Activated T-cell treated with anti-CD3 and anti-CD28 coated beads, Interleukin-2, amount 50 U/mL, for 4 hours (primary cell): ENCODE measurements around the gene CSMD2. TPM values are rescaled to one million over a fixed set of nuclear protein-coding genes. Genes with fewer than 3 reads are reported as not detected.

Source experiments
- ATAC-seq, 2 donors: fragments of 200-7000 bp; cut with Tn5 transposase; one replicate each; pipeline ENCODE4 v1.10.0; 2021
- DNase-seq: peaks from one replicate; pipeline ENCODE4 v3.0.0-alpha.2; 2020
- H3K27me3 Mint-ChIP-seq: one replicate; pipeline ENCODE4 v1.8.0; 2021; ENCODE audit warnings: low read depth, mixed read lengths
- H3K36me3 Mint-ChIP-seq: one replicate; pipeline ENCODE4 v1.8.0; 2022; ENCODE audit warnings: mixed read lengths; ENCODE audit not compliant: insufficient read depth
- H3K4me1 Mint-ChIP-seq: one replicate; pipeline ENCODE4 v1.8.0; 2021; ENCODE audit warnings: low read depth, mixed read lengths
- H3K4me3 Mint-ChIP-seq: one replicate; pipeline ENCODE4 v1.8.0; 2021; ENCODE audit warnings: mild to moderate bottlenecking, moderate library complexity, mixed read lengths
- H3K9me3 Mint-ChIP-seq: one replicate; pipeline ENCODE4 v1.8.0; 2021; ENCODE audit warnings: mixed read lengths
- total RNA-seq, 3 donors: library from RNA; stranded (reverse); gene quantifications; one replicate each; pipeline ENCODE4 v1.2.1, GENCODE V29; 2021

The CSMD2 gene
- total RNA-seq, 3 donors from 2014 or later, result not detected

GRCh38 chr1:33872683-33873082, 292.3 kb downstream of the CSMD2 start:
- Mint-ChIP-seq H3K27me3 (peaks cover 9% of the 10 kb centered on the region), H3K36me3 (no peaks in the 10 kb centered on the region), H3K4me3 (no peak overlapping the region), H3K4me1 (no peaks in the 10 kb centered on the region), H3K9me3 (no peaks in the 10 kb centered on the region)
- DNase-seq (no peak), ATAC-seq (peak in 1 of 2 donors; percentile 10)

- peak; percentile 38 to 43 for ATAC-seq
- H3K27me3 Mint-ChIP-seq, result peaks cover 9% of the 10 kb centered on the region
- no peaks in the 10 kb centered on the region for H3K4me1 Mint-ChIP-seq
- DNase-seq, result no peak
- no peaks in the 10 kb centered on the region for H3K36me3 Mint-ChIP-seq
- no peak overlapping the region for H3K4me3 Mint-ChIP-seq
- no peaks in the 10 kb centered on the region for H3K9me3 Mint-ChIP-seq
These were observed 292.8 kb downstream of the CSMD2 start for GRCh38 chr1:33872275-33872674.

DNA sequence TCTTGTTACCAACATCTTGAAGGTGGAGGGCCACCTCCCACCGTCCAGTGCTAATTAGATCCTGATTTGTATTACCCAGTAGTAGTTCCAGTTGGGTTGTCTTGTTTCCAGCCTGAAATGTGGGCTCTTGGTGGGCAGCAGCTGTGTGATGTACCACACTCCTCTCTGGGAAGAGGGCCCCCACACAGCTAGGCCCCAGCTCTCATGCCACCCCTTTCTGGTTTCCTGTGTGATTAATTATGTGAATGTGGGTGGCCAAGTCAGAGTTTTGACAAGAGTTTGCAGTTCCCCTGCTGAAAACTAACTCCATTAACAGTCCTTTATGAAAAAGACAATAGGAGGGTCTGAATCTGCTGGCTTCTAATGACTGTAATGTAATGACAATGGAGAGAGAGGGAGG, 297.3 kb downstream of the CSMD2 start:
- Mint-ChIP-seq H3K9me3 (no peaks in the 10 kb centered on the region), H3K27me3 (peaks cover 3% of the 10 kb centered on the region), H3K36me3 (no peaks in the 10 kb centered on the region), H3K4me1 (no peaks in the 10 kb centered on the region), H3K4me3 (no peak overlapping the region)
- ATAC-seq (no peak), DNase-seq (no peak)

GRCh38 chr1:33866281-33866680, 298.7 kb downstream of the CSMD2 start:
- no peak overlapping the region for H3K4me3 Mint-ChIP-seq
- DNase-seq (no peak), ATAC-seq (no peak)
- H3K4me1 Mint-ChIP-seq, result no peaks in the 10 kb centered on the region
- H3K9me3 Mint-ChIP-seq, result no peaks in the 10 kb centered on the region
- peaks cover 3% of the 10 kb centered on the region for H3K27me3 Mint-ChIP-seq
- H3K36me3 Mint-ChIP-seq, result no peaks in the 10 kb centered on the region

- Mint-ChIP-seq H3K9me3 (no peaks in the 10 kb centered on the region), H3K36me3 (no peaks in the 10 kb centered on the region), H3K4me3 (no peak overlapping the region), H3K4me1 (no peaks in the 10 kb centered on the region), H3K27me3 (peaks cover 3% of the 10 kb centered on the region)
- DNase-seq, result no peak
- ATAC-seq, result no peak
These were observed 300.3 kb downstream of the CSMD2 start for GRCh38 chr1:33864460-33865389.

- H3K4me3 Mint-ChIP-seq, result no peak within 1 kb of the TSS
- no peak for ATAC-seq
- no peaks in the 10 kb centered on the region for H3K9me3 Mint-ChIP-seq
- no peaks in the 10 kb centered on the region for H3K36me3 Mint-ChIP-seq
- no peaks in the 10 kb centered on the region for H3K4me1 Mint-ChIP-seq
- DNase-seq, result no peak
- peaks cover 3% of the 10 kb centered on the region for H3K27me3 Mint-ChIP-seq
These were observed 301.3 kb downstream of the CSMD2 start, which contains the start of gene HMGB4 for GRCh38 chr1:33863779-33864178. Gene HMGB4 (plus strand): TSS chr1:33864079. CDS start chr1:33864192, 113 bp downstream.

GRCh38 chr1:33860671-33861070, 304.4 kb downstream of the CSMD2 start:
- Mint-ChIP-seq H3K4me1 (no peaks in the 10 kb centered on the region), H3K9me3 (no peaks in the 10 kb centered on the region), H3K27me3 (peaks cover 9% of the 10 kb centered on the region), H3K36me3 (no peaks in the 10 kb centered on the region), H3K4me3 (no peak overlapping the region)
- ATAC-seq (no peak), DNase-seq (no peak)

- Mint-ChIP-seq H3K27me3 (peaks cover 16% of the 10 kb centered on the region), H3K9me3 (no peaks in the 10 kb centered on the region), H3K36me3 (no peaks in the 10 kb centered on the region), H3K4me1 (no peaks in the 10 kb centered on the region), H3K4me3 (no peak overlapping the region)
- no peak for ATAC-seq
- no peak for DNase-seq
These were observed 310.9 kb downstream of the CSMD2 start for GRCh38 chr1:33854091-33854490.

DNA sequence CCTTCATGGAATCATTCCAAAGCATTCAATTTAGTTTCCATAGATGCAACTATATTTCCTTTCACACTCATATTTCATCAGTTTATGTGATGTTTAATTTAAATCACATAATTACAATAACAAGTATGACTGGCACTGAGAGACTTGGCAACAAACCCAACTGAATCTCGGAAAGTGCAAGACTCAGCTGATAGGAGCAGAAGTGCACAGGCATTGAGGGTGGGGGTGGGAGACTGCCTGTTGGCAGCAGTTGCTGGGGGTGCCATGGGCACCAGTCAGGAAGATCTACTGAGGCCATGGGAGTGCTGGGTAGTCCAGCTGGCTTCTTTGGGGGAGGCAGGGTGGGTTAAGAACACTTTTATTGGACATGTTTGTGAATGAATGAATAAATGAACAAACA, 311.6 kb downstream of the CSMD2 start:
- no peak for DNase-seq
- Mint-ChIP-seq H3K27me3 (peaks cover 16% of the 10 kb centered on the region), H3K9me3 (no peaks in the 10 kb centered on the region), H3K4me3 (no peak overlapping the region), H3K36me3 (no peaks in the 10 kb centered on the region), H3K4me1 (no peaks in the 10 kb centered on the region)
- ATAC-seq, result no peak

DNA sequence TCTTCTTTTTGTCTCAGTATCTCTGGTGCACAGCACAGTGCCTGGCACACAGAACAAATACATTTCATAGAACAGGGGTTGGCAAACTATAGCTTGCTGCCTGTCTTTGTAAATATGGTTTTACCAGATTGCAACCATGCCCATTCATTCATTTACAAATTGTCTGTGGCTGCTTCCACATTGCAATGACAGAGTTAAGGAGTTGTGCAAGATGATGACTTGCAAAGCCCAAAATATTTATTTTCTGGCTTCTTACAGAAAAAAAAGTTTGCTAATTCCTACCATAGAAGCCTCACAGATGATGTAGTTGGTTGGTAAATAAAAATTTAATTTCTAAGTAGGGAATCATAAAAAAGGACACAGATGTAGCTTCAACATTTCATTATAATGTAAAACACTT, 312.3 kb downstream of the CSMD2 start:
- Mint-ChIP-seq H3K4me3 (no peak overlapping the region), H3K36me3 (no peaks in the 10 kb centered on the region), H3K4me1 (no peaks in the 10 kb centered on the region), H3K27me3 (peaks cover 16% of the 10 kb centered on the region), H3K9me3 (no peaks in the 10 kb centered on the region)
- ATAC-seq (no peak), DNase-seq (no peak)

GRCh38 chr1:33850481-33850880, 314.5 kb downstream of the CSMD2 start:
- Mint-ChIP-seq H3K4me1 (no peaks in the 10 kb centered on the region), H3K4me3 (no peak overlapping the region), H3K27me3 (peaks cover 10% of the 10 kb centered on the region), H3K9me3 (no peaks in the 10 kb centered on the region), H3K36me3 (no peaks in the 10 kb centered on the region)
- ATAC-seq, result no peak
- no peak for DNase-seq

DNA sequence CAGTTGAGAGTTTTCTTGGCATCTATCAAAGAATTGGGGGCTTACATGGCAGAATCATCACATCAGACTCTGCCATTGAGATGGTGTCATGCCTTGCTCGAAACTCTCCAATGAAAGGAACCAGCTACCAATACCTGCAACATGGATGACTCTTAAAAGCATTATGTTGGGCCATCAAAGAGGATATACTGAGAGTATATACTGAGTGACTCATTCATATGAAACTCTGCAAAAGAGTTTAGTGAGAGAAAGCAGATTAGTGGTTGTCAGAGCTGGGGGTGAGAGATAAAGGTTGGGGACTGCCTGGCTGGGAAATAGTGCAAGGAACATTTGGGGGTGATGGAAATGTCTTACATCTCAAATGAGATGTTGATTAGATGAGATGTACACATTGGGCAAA, 315.8 kb downstream of the CSMD2 start:
- DNase-seq, result no peak
- H3K36me3 Mint-ChIP-seq, result no peaks in the 10 kb centered on the region
- no peak overlapping the region for H3K4me3 Mint-ChIP-seq
- peak; percentile 43 to 48 for ATAC-seq
- H3K27me3 Mint-ChIP-seq, result peaks cover 10% of the 10 kb centered on the region
- no peaks in the 10 kb centered on the region for H3K9me3 Mint-ChIP-seq
- no peaks in the 10 kb centered on the region for H3K4me1 Mint-ChIP-seq

GRCh38 chr1:33848205-33848937, 316.7 kb downstream of the CSMD2 start:
- Mint-ChIP-seq H3K9me3 (no peaks in the 10 kb centered on the region), H3K27me3 (peaks cover 10% of the 10 kb centered on the region), H3K4me1 (no peaks in the 10 kb centered on the region), H3K4me3 (no peak overlapping the region), H3K36me3 (no peaks in the 10 kb centered on the region)
- no peak for DNase-seq
- ATAC-seq, result no peak

GRCh38 chr1:33846861-33847260, 318.2 kb downstream of the CSMD2 start:
- DNase-seq (no peak), ATAC-seq (no peak)
- Mint-ChIP-seq H3K4me1 (no peaks in the 10 kb centered on the region), H3K4me3 (no peak overlapping the region), H3K9me3 (no peaks in the 10 kb centered on the region), H3K36me3 (no peaks in the 10 kb centered on the region), H3K27me3 (peaks cover 5% of the 10 kb centered on the region)

GRCh38 chr1:33844166-33844565, 320.9 kb downstream of the CSMD2 start:
- H3K9me3 Mint-ChIP-seq, result no peaks in the 10 kb centered on the region
- no peak for ATAC-seq
- no peaks in the 10 kb centered on the region for H3K36me3 Mint-ChIP-seq
- H3K4me3 Mint-ChIP-seq, result no peak overlapping the region
- peaks cover 2% of the 10 kb centered on the region for H3K27me3 Mint-ChIP-seq
- no peak for DNase-seq
- no peaks in the 10 kb centered on the region for H3K4me1 Mint-ChIP-seq
